Smooth muscle cell (in vitro differentiated cells): ENCODE data around the gene PTPRD. TPM values are rescaled to one million over a fixed set of nuclear protein-coding genes. Genes with fewer than 3 reads are reported as not detected.

Experiments
- DNase-seq: peaks from one replicate; lab custom pipeline; 2025; ENCODE audit not compliant: unreplicated experiment; lab: John Stamatoyannopoulos, UW
- H2AFZ ChIP-seq: fragments of 200-600 bp; sonication (generic); 2 replicates; pipeline ENCODE4 v1.6.0; 2016; ENCODE audit warnings: antibody characterized with exemption, low read depth, mild to moderate bottlenecking
- H3F3A ChIP-seq: fragments of 200-600 bp; sonication (generic); 2 replicates; pipeline ENCODE4 v1.6.0; 2017; ENCODE audit warnings: antibody characterized with exemption, low read depth
- H3K27ac ChIP-seq: fragments of 200-600 bp; sonication (generic); 2 replicates; pipeline ENCODE4 v1.5.1; 2016; ENCODE audit warnings: low read depth, mild to moderate bottlenecking
- H3K27me3 ChIP-seq: fragments of 200-600 bp; sonication (generic); 2 replicates; pipeline ENCODE4 v1.6.1; 2016; ENCODE audit warnings: low read depth, mild to moderate bottlenecking
- H3K36me3 ChIP-seq: fragments of 200-600 bp; sonication (generic); 2 replicates; pipeline ENCODE4 v1.5.1; 2016; ENCODE audit warnings: low read depth
- H3K4me1 ChIP-seq: fragments of 200-600 bp; sonication (generic); 2 replicates; pipeline ENCODE4 v1.5.1; 2016; ENCODE audit warnings: low read depth
- H3K4me2 ChIP-seq: fragments of 200-600 bp; sonication (generic); 2 replicates; pipeline ENCODE4 v1.6.0; 2016; ENCODE audit warnings: mild to moderate bottlenecking
- H3K4me3 ChIP-seq: fragments of 200-600 bp; sonication (generic); 2 replicates; pipeline ENCODE4 v1.5.1; 2016; ENCODE audit warnings: mild to moderate bottlenecking
- H3K79me2 ChIP-seq: fragments of 200-600 bp; sonication (generic); 2 replicates; pipeline ENCODE4 v1.6.0; 2016; ENCODE audit warnings: low read depth, mild to moderate bottlenecking
- H3K9ac ChIP-seq: fragments of 200-600 bp; sonication (generic); 2 replicates; pipeline ENCODE4 v1.6.0; 2016; ENCODE audit warnings: low read depth
- H3K9me3 ChIP-seq: fragments of 200-600 bp; sonication (generic); replicated peaks from 2 replicates; pipeline ENCODE4 v1.5.1; 2016; ENCODE audit warnings: low read depth
- H4K20me1 ChIP-seq: fragments of 200-600 bp; sonication (generic); 2 replicates; pipeline ENCODE4 v1.6.0; 2016; ENCODE audit warnings: low read depth
- WGBS: methylation state at CpG from one replicate; pipeline ENCODE4 v1.1.7; 2016; ENCODE audit warnings: low lambda C conversion rate; 5-methylcytosine and 5-hydroxymethylcytosine counted together
- polyA plus RNA-seq: library from polyadenylated mRNA; unstranded; fragments of >200 nt; fragmentation: Nextera tagmentation; extraction: Ambion mirVana; gene quantifications from 2 replicates; pipeline ENCODE4 v1.2.1, GENCODE V29; 2016
- total RNA-seq: library from RNA; depleted of rRNA; stranded (reverse); fragments of >200 nt; gene quantifications from 2 replicates; pipeline ENCODE4 v1.2.3, GENCODE V29; 2014
- TF ChIP-seq, protein P1 (sequence below): fragments of 200-600 bp; sonication (generic); IDR thresholded peaks from 2 replicates; pipeline ENCODE4 v1.5.1; 2017; ENCODE audit warnings: borderline replicate concordance, mild to moderate bottlenecking, antibody characterized with exemption; ENCODE audit not compliant: insufficient read depth, poor library complexity, severe bottlenecking

The PTPRD gene
- total and polyA plus RNA-seq, 2 experiments from 2014 or later = 6.5 to 61.0 TPM

DNA sequence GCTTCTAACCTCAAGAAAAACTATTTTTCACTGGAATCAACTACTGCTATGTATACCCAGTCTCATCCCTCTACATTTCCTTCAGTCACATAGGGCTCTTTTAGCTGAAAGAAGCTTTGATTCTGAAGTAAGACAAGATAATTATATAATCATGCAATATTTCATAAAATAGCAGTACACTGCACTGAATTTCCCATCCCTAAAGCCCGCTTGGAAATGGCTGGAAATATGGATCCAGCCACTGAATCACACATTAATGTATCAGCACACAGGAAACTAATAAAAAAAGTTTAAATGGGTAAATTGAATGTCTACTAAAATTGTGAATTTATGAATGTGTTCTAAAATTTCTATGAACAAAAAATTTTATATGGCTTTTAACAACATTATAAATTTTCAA lies 808.7 kb downstream of the PTPRD start:
- TF ChIP-seq, protein P1, sequence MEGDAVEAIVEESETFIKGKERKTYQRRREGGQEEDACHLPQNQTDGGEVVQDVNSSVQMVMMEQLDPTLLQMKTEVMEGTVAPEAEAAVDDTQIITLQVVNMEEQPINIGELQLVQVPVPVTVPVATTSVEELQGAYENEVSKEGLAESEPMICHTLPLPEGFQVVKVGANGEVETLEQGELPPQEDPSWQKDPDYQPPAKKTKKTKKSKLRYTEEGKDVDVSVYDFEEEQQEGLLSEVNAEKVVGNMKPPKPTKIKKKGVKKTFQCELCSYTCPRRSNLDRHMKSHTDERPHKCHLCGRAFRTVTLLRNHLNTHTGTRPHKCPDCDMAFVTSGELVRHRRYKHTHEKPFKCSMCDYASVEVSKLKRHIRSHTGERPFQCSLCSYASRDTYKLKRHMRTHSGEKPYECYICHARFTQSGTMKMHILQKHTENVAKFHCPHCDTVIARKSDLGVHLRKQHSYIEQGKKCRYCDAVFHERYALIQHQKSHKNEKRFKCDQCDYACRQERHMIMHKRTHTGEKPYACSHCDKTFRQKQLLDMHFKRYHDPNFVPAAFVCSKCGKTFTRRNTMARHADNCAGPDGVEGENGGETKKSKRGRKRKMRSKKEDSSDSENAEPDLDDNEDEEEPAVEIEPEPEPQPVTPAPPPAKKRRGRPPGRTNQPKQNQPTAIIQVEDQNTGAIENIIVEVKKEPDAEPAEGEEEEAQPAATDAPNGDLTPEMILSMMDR = no peak
- Histone ChIP-seq H3K4me2 (no peak overlapping the region), H3K79me2 (no peaks in the 10 kb centered on the region), H3F3A (no peaks in the 10 kb centered on the region), H3K27me3 (no peaks in the 10 kb centered on the region), H2AFZ (no peak overlapping the region), H3K4me3 (no peak overlapping the region), H3K4me1 (peaks cover 7% of the 10 kb centered on the region), H3K9me3 (no peaks in the 10 kb centered on the region), H3K27ac (no peak overlapping the region), H4K20me1 (no peaks in the 10 kb centered on the region), H3K36me3 (no peaks in the 10 kb centered on the region), H3K9ac (no peak overlapping the region)
- DNase-seq = no peak
- WGBS = 83% methylated on average over 1 of the region's 1 CpG

DNA sequence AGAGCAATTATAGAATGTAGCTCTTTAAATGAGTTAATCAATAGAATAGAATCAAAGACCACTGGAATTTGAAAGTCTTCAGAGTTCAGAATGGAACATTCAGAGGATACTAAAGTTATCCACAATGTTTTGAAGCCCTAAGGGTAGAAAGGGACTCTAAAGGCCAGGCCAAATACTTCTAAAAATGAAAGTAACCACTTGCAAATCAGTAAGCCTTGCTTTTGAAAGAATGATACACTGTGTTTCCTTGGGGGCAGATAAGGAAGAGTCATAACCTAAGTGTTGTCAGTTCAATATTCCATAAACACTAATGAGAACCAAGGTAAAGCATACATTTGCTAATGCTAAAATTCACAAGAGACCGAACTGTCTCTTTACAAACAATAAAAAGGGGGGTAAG lies 813.5 kb downstream of the PTPRD start:
- no peaks in the 10 kb centered on the region for H3K9me3 ChIP-seq
- H2AFZ ChIP-seq = no peak overlapping the region
- DNase-seq = no peak
- H3K4me2 ChIP-seq = no peak overlapping the region
- H4K20me1 ChIP-seq = no peaks in the 10 kb centered on the region
- H3K27ac ChIP-seq = no peak overlapping the region
- no peaks in the 10 kb centered on the region for H3K36me3 ChIP-seq
- WGBS = 93% methylated on average over 1 of the region's 1 CpG
- no peak overlapping the region for H3K4me3 ChIP-seq
- no peaks in the 10 kb centered on the region for H3K79me2 ChIP-seq
- H3F3A ChIP-seq = no peaks in the 10 kb centered on the region
- peaks cover 7% of the 10 kb centered on the region for H3K4me1 ChIP-seq
- TF ChIP-seq, protein P1 = no peak
- no peaks in the 10 kb centered on the region for H3K27me3 ChIP-seq
- no peak overlapping the region for H3K9ac ChIP-seq

DNA sequence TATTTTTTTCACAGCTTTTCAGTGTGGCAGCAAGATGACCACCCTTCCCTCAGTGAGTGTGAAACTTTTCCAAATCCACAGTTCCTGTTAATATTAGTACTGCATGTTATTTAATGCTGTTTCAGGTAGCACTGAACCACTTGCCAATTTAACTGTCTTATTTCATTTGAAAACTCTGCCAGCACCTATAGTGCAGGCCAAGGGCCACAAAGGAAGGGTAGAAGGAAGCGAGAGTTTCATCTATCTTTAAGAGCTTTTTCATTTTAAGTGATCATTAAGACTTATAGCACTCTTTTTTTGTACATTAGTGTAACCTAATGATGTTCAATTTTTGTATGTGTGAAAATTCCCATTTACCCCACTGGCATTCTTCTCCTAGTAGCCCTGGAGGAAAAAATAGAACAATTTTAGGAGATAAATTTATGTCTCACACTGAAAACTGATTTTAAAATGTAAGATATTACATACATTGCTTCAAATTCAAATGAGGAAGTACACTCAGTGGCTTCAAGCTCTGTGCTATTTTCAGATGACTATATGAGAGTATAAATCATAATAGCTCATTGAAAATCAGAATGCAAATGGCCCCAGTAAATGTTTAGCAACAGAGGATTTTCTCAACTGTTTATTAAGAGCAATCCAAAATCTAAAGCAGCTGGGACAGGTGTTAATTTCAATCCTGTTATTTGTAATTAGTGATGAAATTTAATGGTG lies 820.5 kb downstream of the PTPRD start:
- Histone ChIP-seq H3K9me3 (no peaks in the 10 kb centered on the region), H3K79me2 (no peaks in the 10 kb centered on the region), H3K27me3 (no peaks in the 10 kb centered on the region), H3K4me1 (no peaks in the 10 kb centered on the region), H3F3A (no peaks in the 10 kb centered on the region), H3K4me3 (no peak overlapping the region), H3K4me2 (no peak overlapping the region), H3K9ac (no peak overlapping the region), H3K36me3 (no peaks in the 10 kb centered on the region), H3K27ac (no peak overlapping the region), H4K20me1 (no peaks in the 10 kb centered on the region), H2AFZ (no peak overlapping the region)
- WGBS = 84% methylated on average over 1 of the region's 1 CpG
- TF ChIP-seq, protein P1 = no peak
- DNase-seq = no peak

DNA sequence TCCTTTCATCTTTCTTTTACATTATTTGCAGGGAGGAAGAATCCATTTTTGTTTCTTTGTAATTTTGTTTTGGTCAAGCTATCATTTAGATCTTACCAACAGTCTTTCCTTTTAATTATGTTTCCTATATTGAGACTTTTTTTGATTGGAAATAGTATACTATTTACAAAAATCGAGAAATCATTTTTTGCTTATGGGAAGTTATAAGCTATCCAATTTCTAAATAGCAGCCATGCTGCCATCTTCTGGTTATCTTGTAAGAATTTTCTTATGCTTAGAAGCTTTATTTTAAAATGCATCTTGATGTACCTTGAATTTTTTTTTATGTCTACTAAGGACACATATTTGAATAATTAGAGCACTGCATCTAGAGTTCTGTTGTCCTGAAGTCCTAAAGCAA lies 821.2 kb downstream of the PTPRD start:
- Histone ChIP-seq H3K36me3 (no peaks in the 10 kb centered on the region), H3K27ac (no peak overlapping the region), H3K27me3 (no peaks in the 10 kb centered on the region), H3K79me2 (no peaks in the 10 kb centered on the region), H3K4me3 (no peak overlapping the region), H3K4me1 (no peaks in the 10 kb centered on the region), H3F3A (no peaks in the 10 kb centered on the region), H2AFZ (no peak overlapping the region), H3K9me3 (no peaks in the 10 kb centered on the region), H3K4me2 (no peak overlapping the region), H4K20me1 (no peaks in the 10 kb centered on the region), H3K9ac (no peak overlapping the region)
- TF ChIP-seq, protein P1 = peak; percentile 36
- WGBS = 79% methylated on average over 1 of the region's 1 CpG
- no peak for DNase-seq
